SH-SY5Y (cell line): Measurements from ENCODE around the gene AXIN1.

Source experiments
- GATA2 ChIP-seq: IDR thresholded peaks from 2 replicates; pipeline ENCODE4 v1.6.1; 2011; ENCODE audit warnings: mild to moderate bottlenecking, low read depth, low read length
- GATA3 ChIP-seq: IDR thresholded peaks from 2 replicates; pipeline ENCODE4 v1.6.1; 2011; ENCODE audit warnings: low read depth, mild to moderate bottlenecking, low read length, moderate library complexity

GRCh38 chr16:397736-398332 lies 45.3 kb upstream of the AXIN1 start:
- TF ChIP-seq GATA2 = no peak
- TF ChIP-seq GATA3 = no peak
